ENCODE measurements around the gene RAB37.

RAB37 gene

GRCh38 chr17:74746376-74746775 lies 9.3 kb downstream of the RAB37 start:
- DNase-seq = no peak

GRCh38 chr17:74746922-74747321 lies 9.9 kb downstream of the RAB37 start:
- DNase-seq = no peak

- DNase-seq = no peak
These were observed 11.1 kb downstream of the RAB37 start for GRCh38 chr17:74748279-74748528.

- DNase-seq = peak; percentile 95
These were observed 11.6 kb downstream of the RAB37 start, which contains the start of gene NHERF1 for GRCh38 chr17:74748529-74749278. Gene NHERF1 (plus strand): TSS chr17:74748628. CDS start chr17:74748847, 219 bp downstream.

- no peak for DNase-seq
These were observed 12.4 kb downstream of the RAB37 start for GRCh38 chr17:74749279-74750038.

- DNase-seq = no peak
These were observed 12.9 kb downstream of the RAB37 start for GRCh38 chr17:74750039-74750326.

- DNase-seq = no peak
These were observed 13.4 kb downstream of the RAB37 start for GRCh38 chr17:74750327-74751069.

GRCh38 chr17:74752415-74752814 lies 15.4 kb downstream of the RAB37 start:
- DNase-seq = no peak

- no peak for DNase-seq
These were observed 15.9 kb downstream of the RAB37 start for GRCh38 chr17:74752822-74753401.

- DNase-seq = no peak
These were observed 17.8 kb downstream of the RAB37 start for GRCh38 chr17:74754832-74755231.

GRCh38 chr17:74755533-74755932 lies 18.5 kb downstream of the RAB37 start:
- DNase-seq = no peak

- no peak for DNase-seq
These were observed 19.8 kb downstream of the RAB37 start for GRCh38 chr17:74756891-74757290.

GRCh38 chr17:74757502-74757901 lies 20.4 kb downstream of the RAB37 start:
- no peak for DNase-seq

GRCh38 chr17:74757931-74758847 lies 21.1 kb downstream of the RAB37 start:
- DNase-seq = no peak

- DNase-seq = no peak
These were observed 21.8 kb downstream of the RAB37 start for GRCh38 chr17:74758848-74759168.

- peak; percentile 61 for DNase-seq
These were observed 22.3 kb downstream of the RAB37 start for GRCh38 chr17:74759243-74759801.

GRCh38 chr17:74759941-74760340 lies 22.9 kb downstream of the RAB37 start:
- no peak for DNase-seq

GRCh38 chr17:74760404-74761105 lies 23.5 kb downstream of the RAB37 start:
- DNase-seq = no peak

- no peak for DNase-seq
These were observed 24.4 kb downstream of the RAB37 start for GRCh38 chr17:74761419-74761818.

- DNase-seq = no peak
These were observed 24.9 kb downstream of the RAB37 start for GRCh38 chr17:74761931-74762330.

GRCh38 chr17:74763565-74764387 lies 26.7 kb downstream of the RAB37 start:
- DNase-seq = no peak
